Measurements from ENCODE around the gene TCEA2.

TCEA2 gene

DNA sequence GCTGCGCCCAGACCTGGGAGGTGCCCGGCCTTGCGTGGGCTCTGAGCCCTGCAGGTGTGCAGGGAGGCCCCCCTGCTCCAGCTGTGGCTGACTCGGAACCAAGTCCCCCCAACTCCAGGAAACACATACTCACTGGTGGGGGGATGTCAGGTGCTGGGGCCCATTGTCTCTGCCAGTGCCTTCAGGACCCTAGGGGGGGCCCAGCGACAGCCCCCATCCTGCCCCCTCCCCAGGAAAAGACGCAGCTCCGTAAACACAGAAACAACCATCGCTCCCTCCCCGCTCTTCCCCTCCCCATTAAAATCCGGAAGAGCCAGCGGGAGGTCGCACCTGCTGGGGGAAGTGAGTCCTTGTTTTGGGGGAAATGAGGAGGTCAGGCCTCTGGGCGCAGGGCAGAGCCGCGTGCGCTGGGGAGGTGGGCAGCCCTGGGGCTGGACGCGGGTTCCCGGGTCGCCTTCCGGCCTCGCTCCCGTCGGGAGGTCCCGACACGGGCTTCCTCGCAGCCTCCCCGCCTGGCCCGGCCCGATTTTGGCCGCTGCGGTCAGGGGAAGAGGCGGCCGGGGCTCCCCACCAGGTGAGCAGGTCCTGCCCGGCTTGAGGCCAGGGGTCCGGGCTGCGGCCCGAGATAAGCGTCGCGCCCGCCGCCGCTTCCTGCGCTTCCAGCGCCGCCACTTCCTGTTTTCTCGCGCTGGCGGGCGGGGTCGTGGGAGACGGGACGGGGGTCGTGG is 20.8 kb upstream of the TCEA2 start:
- H3K27me3 Mint-ChIP-seq (ENCODE audit: low read depth, poor library complexity), result peaks cover 93% of the 10 kb centered on the region
- no peaks in the 10 kb centered on the region for H3K9me3 Mint-ChIP-seq
- H3K4me1 Mint-ChIP-seq, result peaks cover 30% of the 10 kb centered on the region
- TF ChIP-seq, protein P1, sequence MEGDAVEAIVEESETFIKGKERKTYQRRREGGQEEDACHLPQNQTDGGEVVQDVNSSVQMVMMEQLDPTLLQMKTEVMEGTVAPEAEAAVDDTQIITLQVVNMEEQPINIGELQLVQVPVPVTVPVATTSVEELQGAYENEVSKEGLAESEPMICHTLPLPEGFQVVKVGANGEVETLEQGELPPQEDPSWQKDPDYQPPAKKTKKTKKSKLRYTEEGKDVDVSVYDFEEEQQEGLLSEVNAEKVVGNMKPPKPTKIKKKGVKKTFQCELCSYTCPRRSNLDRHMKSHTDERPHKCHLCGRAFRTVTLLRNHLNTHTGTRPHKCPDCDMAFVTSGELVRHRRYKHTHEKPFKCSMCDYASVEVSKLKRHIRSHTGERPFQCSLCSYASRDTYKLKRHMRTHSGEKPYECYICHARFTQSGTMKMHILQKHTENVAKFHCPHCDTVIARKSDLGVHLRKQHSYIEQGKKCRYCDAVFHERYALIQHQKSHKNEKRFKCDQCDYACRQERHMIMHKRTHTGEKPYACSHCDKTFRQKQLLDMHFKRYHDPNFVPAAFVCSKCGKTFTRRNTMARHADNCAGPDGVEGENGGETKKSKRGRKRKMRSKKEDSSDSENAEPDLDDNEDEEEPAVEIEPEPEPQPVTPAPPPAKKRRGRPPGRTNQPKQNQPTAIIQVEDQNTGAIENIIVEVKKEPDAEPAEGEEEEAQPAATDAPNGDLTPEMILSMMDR (IDR thresholded peaks at IDR 0.05), result no peak
- DNase-seq, result no peak
- H3K36me3 Mint-ChIP-seq (ENCODE audit: low read depth), result no peaks in the 10 kb centered on the region
- peak overlapping the region; percentile 68 for H3K4me3 Mint-ChIP-seq
- no peak overlapping the region for H3K27ac Mint-ChIP-seq

GRCh38 chr20:64043768-64044167 is 19.2 kb upstream of the TCEA2 start:
- Mint-ChIP-seq H3K27ac (no peak overlapping the region), H3K4me1 (peaks cover 30% of the 10 kb centered on the region), H3K4me3 (no peak overlapping the region), H3K9me3 (no peaks in the 10 kb centered on the region), H3K27me3 (ENCODE audit: low read depth, poor library complexity) (peaks cover 92% of the 10 kb centered on the region), H3K36me3 (ENCODE audit: low read depth) (no peaks in the 10 kb centered on the region)
- TF ChIP-seq, protein P1 (IDR thresholded peaks at IDR 0.05), result no peak
- no peak for DNase-seq

DNA sequence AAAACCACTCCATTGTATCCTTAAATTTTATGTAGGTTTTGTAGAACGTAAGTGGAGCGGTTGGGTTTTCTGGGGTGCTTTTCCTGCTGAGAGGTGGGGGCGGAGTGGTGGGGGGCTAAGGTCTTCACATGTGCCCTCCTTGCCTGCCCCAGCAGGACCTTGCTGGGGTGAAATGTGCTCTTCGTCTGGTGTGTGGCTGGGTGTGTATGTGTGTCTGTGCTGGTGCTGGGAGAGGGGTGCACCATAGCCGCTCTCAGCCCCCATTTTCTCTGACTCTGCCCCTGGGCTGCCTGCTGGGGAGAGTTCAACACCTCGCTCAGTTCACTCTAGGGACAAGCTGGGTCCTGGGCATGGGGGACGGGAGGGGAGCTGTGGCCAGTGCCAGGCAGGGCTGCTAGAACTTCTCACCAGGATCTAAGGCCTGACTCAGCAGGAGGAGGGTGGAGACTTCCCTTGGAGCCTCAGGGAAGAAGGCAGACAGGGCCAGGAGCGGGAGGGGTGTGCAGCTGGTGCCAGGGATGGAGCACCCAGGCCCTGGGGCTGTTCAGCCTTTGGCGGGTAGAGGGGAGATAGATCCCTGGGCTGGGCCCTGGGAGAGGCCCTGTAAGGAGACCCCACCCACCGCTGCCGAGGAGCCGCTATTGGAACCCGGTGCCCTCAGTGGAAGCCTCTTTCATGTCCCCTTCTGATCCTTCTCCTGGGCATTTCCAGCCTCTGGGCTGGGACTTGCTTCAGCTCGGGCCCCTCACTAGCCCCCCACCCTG is 18.3 kb upstream of the TCEA2 start:
- no peak overlapping the region for H3K4me3 Mint-ChIP-seq
- peaks cover 88% of the 10 kb centered on the region for H3K27me3 Mint-ChIP-seq (ENCODE audit: low read depth, poor library complexity)
- no peak for DNase-seq
- H3K9me3 Mint-ChIP-seq, result no peaks in the 10 kb centered on the region
- no peak overlapping the region for H3K27ac Mint-ChIP-seq
- TF ChIP-seq, protein P1 (IDR thresholded peaks at IDR 0.05), result no peak
- H3K36me3 Mint-ChIP-seq (ENCODE audit: low read depth), result no peaks in the 10 kb centered on the region
- peaks cover 27% of the 10 kb centered on the region for H3K4me1 Mint-ChIP-seq

- TF ChIP-seq, protein P1 (IDR thresholded peaks at IDR 0.05), result no peak
- Mint-ChIP-seq H3K4me1 (peaks cover 22% of the 10 kb centered on the region), H3K36me3 (ENCODE audit: low read depth) (no peaks in the 10 kb centered on the region), H3K9me3 (no peaks in the 10 kb centered on the region), H3K27me3 (ENCODE audit: low read depth, poor library complexity) (peaks cover 87% of the 10 kb centered on the region), H3K27ac (no peak overlapping the region), H3K4me3 (no peak overlapping the region)
- DNase-seq, result no peak
Observed at GRCh38 chr20:64045346-64046011, 17.5 kb upstream of the TCEA2 start.

DNA sequence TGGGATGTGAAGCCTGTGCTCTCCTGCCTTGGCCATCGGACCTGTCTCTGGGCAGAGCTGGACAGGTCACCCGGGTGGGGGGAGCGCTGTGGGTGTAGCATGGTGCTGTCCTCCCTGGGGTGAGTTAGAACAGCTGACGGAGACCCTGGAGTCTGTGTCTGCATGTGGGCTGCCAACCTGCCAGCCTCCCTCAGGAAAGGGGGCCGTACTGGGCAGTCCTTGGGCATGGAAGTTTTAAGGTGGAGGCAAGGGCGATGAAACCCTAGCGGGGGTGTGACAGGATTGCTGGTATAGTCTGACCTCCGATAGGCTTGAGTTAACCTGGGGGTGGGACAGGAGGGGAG is 16.0 kb upstream of the TCEA2 start:
- DNase-seq, result no peak
- Mint-ChIP-seq H3K4me1 (peaks cover 22% of the 10 kb centered on the region), H3K4me3 (no peak overlapping the region), H3K36me3 (ENCODE audit: low read depth) (no peaks in the 10 kb centered on the region), H3K27ac (no peak overlapping the region), H3K27me3 (ENCODE audit: low read depth, poor library complexity) (peaks cover 85% of the 10 kb centered on the region), H3K9me3 (no peaks in the 10 kb centered on the region)
- TF ChIP-seq, protein P1 (IDR thresholded peaks at IDR 0.05), result no peak

All from nephron progenitor cell (in vitro differentiated cells).